ENCODE data around the gene DUS2. TPM values are rescaled to one million over a fixed set of nuclear protein-coding genes. Genes with fewer than 3 reads are reported as not detected.
A peak's percentile ranks its signal among the peaks of the same experiment; 100 is the strongest.
"Not testable (repeated sequence)": the region's sequence is repeated elsewhere in the genome, so short reads cannot be mapped to it uniquely, and the experiment has no call there.

The DUS2 gene
- total and polyA plus RNA-seq, 2 donors: 11.1 to 12.2 TPM

- DNase-seq (ENCODE audit: low read depth in 6 of 9, low spot score in 9 of 9): no peak
- no peaks in the 10 kb centered on the region for H3K27me3 ChIP-seq (ENCODE audit: control insufficient read depth in 2 of 2, insufficient read depth in 1 of 2, low read length in 1 of 2)
- H3K36me3 ChIP-seq (ENCODE audit: control insufficient read depth in 2 of 2, insufficient read depth in 2 of 2, low read length in 1 of 2): peaks cover 3% of the 10 kb centered on the region in 2 donors
- H3K4me1 ChIP-seq (ENCODE audit: control insufficient read depth in 2 of 2, insufficient read depth in 2 of 2, low read length in 2 of 2): peaks cover 14 to 36% of the 10 kb centered on the region in 2 donors
- H3K27ac ChIP-seq (ENCODE audit: low read depth in 1 of 2, low read length in 1 of 2): peak overlapping the region in 1 of 2 donors; percentile 58
- 7% methylated on average over 3 of the region's 3 CpGs for WGBS
- peak overlapping the region; percentile 42 to 49 for H3K4me3 ChIP-seq (ENCODE audit: low read length in 2 of 2)
- no peaks in the 10 kb centered on the region for H3K9me3 ChIP-seq (ENCODE audit: control insufficient read depth in 2 of 2, insufficient read depth in 1 of 2, low read length in 1 of 2)
Measured at GRCh38 chr16:68090533-68090932, 67.4 kb downstream of the DUS2 start.

GRCh38 chr16:68091380-68092261 lies 68.5 kb downstream of the DUS2 start:
- no peaks in the 10 kb centered on the region for H3K27me3 ChIP-seq (ENCODE audit: control insufficient read depth in 2 of 2, insufficient read depth in 1 of 2, low read length in 1 of 2)
- peak overlapping the region; percentile 56 to 58 for H3K27ac ChIP-seq (ENCODE audit: low read depth in 1 of 2, low read length in 1 of 2)
- H3K4me3 ChIP-seq (ENCODE audit: low read length in 2 of 2): peak overlapping the region; percentile 42 to 49
- peaks cover 16 to 44% of the 10 kb centered on the region in 2 donors for H3K4me1 ChIP-seq (ENCODE audit: control insufficient read depth in 2 of 2, insufficient read depth in 2 of 2, low read length in 2 of 2)
- H3K9me3 ChIP-seq (ENCODE audit: control insufficient read depth in 2 of 2, insufficient read depth in 1 of 2, low read length in 1 of 2): no peaks in the 10 kb centered on the region
- WGBS: 96% methylated on average over 5 of the region's 5 CpGs
- peaks cover 3 to 5% of the 10 kb centered on the region in 2 donors for H3K36me3 ChIP-seq (ENCODE audit: control insufficient read depth in 2 of 2, insufficient read depth in 2 of 2, low read length in 1 of 2)
- DNase-seq (ENCODE audit: low read depth in 6 of 9, low spot score in 9 of 9): peak in 1 of 9 donors; percentile 57

DNA sequence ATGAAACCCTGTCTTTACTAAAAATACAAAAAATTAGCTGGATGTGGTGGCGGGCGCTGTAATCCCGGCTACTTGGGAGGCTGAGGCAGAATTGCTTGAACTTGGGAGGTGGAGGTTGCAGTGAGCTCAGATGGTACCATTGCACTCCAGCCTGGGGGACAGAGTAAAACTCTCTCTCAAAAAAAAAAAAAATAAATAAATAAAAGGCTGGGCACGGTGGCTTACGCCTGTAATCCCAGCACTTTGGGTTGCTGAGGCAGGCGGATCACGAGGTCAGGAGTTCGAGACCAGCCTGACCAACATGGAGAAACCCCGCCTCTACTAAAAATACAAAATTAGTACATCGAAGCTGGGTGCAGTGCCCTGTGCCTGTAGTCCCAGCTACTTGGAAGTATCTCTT lies 69.2 kb downstream of the DUS2 start:
- not testable (repeated sequence) for H3K36me3 ChIP-seq (ENCODE audit: control insufficient read depth in 2 of 2, insufficient read depth in 2 of 2, low read length in 1 of 2); H3K9me3 ChIP-seq (ENCODE audit: control insufficient read depth in 2 of 2, insufficient read depth in 1 of 2, low read length in 1 of 2); DNase-seq (ENCODE audit: low read depth in 6 of 9, low spot score in 9 of 9); H3K4me3 ChIP-seq (ENCODE audit: low read length in 2 of 2); H3K27me3 ChIP-seq (ENCODE audit: control insufficient read depth in 2 of 2, insufficient read depth in 1 of 2, low read length in 1 of 2)
- peak overlapping the region in 1 of 2 donors; percentile 58 for H3K27ac ChIP-seq (ENCODE audit: low read depth in 1 of 2, low read length in 1 of 2)
- H3K4me1 ChIP-seq (ENCODE audit: control insufficient read depth in 2 of 2, insufficient read depth in 2 of 2, low read length in 2 of 2): peaks cover 16 to 46% of the 10 kb centered on the region in 2 donors
- WGBS: 96% methylated on average over 10 of the region's 10 CpGs

GRCh38 chr16:68093816-68094613 lies 70.9 kb downstream of the DUS2 start:
- peak overlapping the region in 1 of 2 donors; percentile 35 for H3K27ac ChIP-seq (ENCODE audit: low read depth in 1 of 2, low read length in 1 of 2)
- no peaks in the 10 kb centered on the region for H3K9me3 ChIP-seq (ENCODE audit: control insufficient read depth in 2 of 2, insufficient read depth in 1 of 2, low read length in 1 of 2)
- peak overlapping the region in 1 of 2 donors; percentile 12 for H3K4me3 ChIP-seq (ENCODE audit: low read length in 2 of 2)
- no peaks in the 10 kb centered on the region for H3K27me3 ChIP-seq (ENCODE audit: control insufficient read depth in 2 of 2, insufficient read depth in 1 of 2, low read length in 1 of 2)
- peak in 2 of 9 donors; percentile 45 to 73 for DNase-seq (ENCODE audit: low read depth in 6 of 9, low spot score in 9 of 9)
- H3K4me1 ChIP-seq (ENCODE audit: control insufficient read depth in 2 of 2, insufficient read depth in 2 of 2, low read length in 2 of 2): peaks cover 16 to 46% of the 10 kb centered on the region in 2 donors
- 88% methylated on average over 5 of the region's 5 CpGs for WGBS
- H3K36me3 ChIP-seq (ENCODE audit: control insufficient read depth in 2 of 2, insufficient read depth in 2 of 2, low read length in 1 of 2): peaks cover 3 to 9% of the 10 kb centered on the region in 2 donors

GRCh38 chr16:68094614-68094934 lies 71.5 kb downstream of the DUS2 start:
- Histone ChIP-seq H3K27ac (ENCODE audit: low read depth in 1 of 2, low read length in 1 of 2) (peak overlapping the region in 1 of 2 donors; percentile 35), H3K27me3 (ENCODE audit: control insufficient read depth in 2 of 2, insufficient read depth in 1 of 2, low read length in 1 of 2) (no peaks in the 10 kb centered on the region), H3K4me3 (ENCODE audit: low read length in 2 of 2) (no peak overlapping the region), H3K36me3 (ENCODE audit: control insufficient read depth in 2 of 2, insufficient read depth in 2 of 2, low read length in 1 of 2) (peaks cover 3 to 9% of the 10 kb centered on the region in 2 donors), H3K9me3 (ENCODE audit: control insufficient read depth in 2 of 2, insufficient read depth in 1 of 2, low read length in 1 of 2) (no peaks in the 10 kb centered on the region), H3K4me1 (ENCODE audit: control insufficient read depth in 2 of 2, insufficient read depth in 2 of 2, low read length in 2 of 2) (peaks cover 16 to 47% of the 10 kb centered on the region in 2 donors)
- no peak for DNase-seq (ENCODE audit: low read depth in 6 of 9, low spot score in 9 of 9)
- WGBS: 92% methylated on average over 4 of the region's 4 CpGs

- Histone ChIP-seq H3K4me3 (ENCODE audit: low read length in 2 of 2) (no peak overlapping the region), H3K27ac (ENCODE audit: low read depth in 1 of 2, low read length in 1 of 2) (no peak overlapping the region), H3K4me1 (ENCODE audit: control insufficient read depth in 2 of 2, insufficient read depth in 2 of 2, low read length in 2 of 2) (peaks cover 16 to 53% of the 10 kb centered on the region in 2 donors), H3K9me3 (ENCODE audit: control insufficient read depth in 2 of 2, insufficient read depth in 1 of 2, low read length in 1 of 2) (no peaks in the 10 kb centered on the region), H3K36me3 (ENCODE audit: control insufficient read depth in 2 of 2, insufficient read depth in 2 of 2, low read length in 1 of 2) (peaks cover 3 to 14% of the 10 kb centered on the region in 2 donors), H3K27me3 (ENCODE audit: control insufficient read depth in 2 of 2, insufficient read depth in 1 of 2, low read length in 1 of 2) (no peaks in the 10 kb centered on the region)
- DNase-seq (ENCODE audit: low read depth in 6 of 9, low spot score in 9 of 9): no peak
- WGBS: over 99% methylated on average over 2 of the region's 2 CpGs
Measured at GRCh38 chr16:68096491-68096890, 73.4 kb downstream of the DUS2 start.

- H3K36me3 ChIP-seq (ENCODE audit: control insufficient read depth in 2 of 2, insufficient read depth in 2 of 2, low read length in 1 of 2): peaks cover 3 to 14% of the 10 kb centered on the region in 2 donors
- H3K4me3 ChIP-seq (ENCODE audit: low read length in 2 of 2): no peak overlapping the region
- H3K27ac ChIP-seq (ENCODE audit: low read depth in 1 of 2, low read length in 1 of 2): no peak overlapping the region
- DNase-seq (ENCODE audit: low read depth in 6 of 9, low spot score in 9 of 9): no peak
- peaks cover 10 to 47% of the 10 kb centered on the region in 2 donors for H3K4me1 ChIP-seq (ENCODE audit: control insufficient read depth in 2 of 2, insufficient read depth in 2 of 2, low read length in 2 of 2)
- no peaks in the 10 kb centered on the region for H3K27me3 ChIP-seq (ENCODE audit: control insufficient read depth in 2 of 2, insufficient read depth in 1 of 2, low read length in 1 of 2)
- H3K9me3 ChIP-seq (ENCODE audit: control insufficient read depth in 2 of 2, insufficient read depth in 1 of 2, low read length in 1 of 2): no peaks in the 10 kb centered on the region
Measured at GRCh38 chr16:68097088-68097487, 74.0 kb downstream of the DUS2 start.

- Histone ChIP-seq H3K4me3 (ENCODE audit: low read length in 2 of 2) (no peak overlapping the region), H3K27me3 (ENCODE audit: control insufficient read depth in 2 of 2, insufficient read depth in 1 of 2, low read length in 1 of 2) (no peaks in the 10 kb centered on the region), H3K9me3 (ENCODE audit: control insufficient read depth in 2 of 2, insufficient read depth in 1 of 2, low read length in 1 of 2) (no peaks in the 10 kb centered on the region), H3K36me3 (ENCODE audit: control insufficient read depth in 2 of 2, insufficient read depth in 2 of 2, low read length in 1 of 2) (peaks cover 3 to 19% of the 10 kb centered on the region in 2 donors), H3K4me1 (ENCODE audit: control insufficient read depth in 2 of 2, insufficient read depth in 2 of 2, low read length in 2 of 2) (peaks cover 10 to 40% of the 10 kb centered on the region in 2 donors), H3K27ac (ENCODE audit: low read depth in 1 of 2, low read length in 1 of 2) (no peak overlapping the region)
- no peak for DNase-seq (ENCODE audit: low read depth in 6 of 9, low spot score in 9 of 9)
- WGBS: over 99% methylated on average over 3 of the region's 3 CpGs
Measured at GRCh38 chr16:68097895-68098294, 74.8 kb downstream of the DUS2 start.

- Histone ChIP-seq H3K36me3 (ENCODE audit: control insufficient read depth in 2 of 2, insufficient read depth in 2 of 2, low read length in 1 of 2) (peaks cover under 1 to 19% of the 10 kb centered on the region in 2 donors), H3K4me1 (ENCODE audit: control insufficient read depth in 2 of 2, insufficient read depth in 2 of 2, low read length in 2 of 2) (peaks cover 2 to 30% of the 10 kb centered on the region in 2 donors), H3K27me3 (ENCODE audit: control insufficient read depth in 2 of 2, insufficient read depth in 1 of 2, low read length in 1 of 2) (no peaks in the 10 kb centered on the region), H3K4me3 (ENCODE audit: low read length in 2 of 2) (no peak overlapping the region), H3K9me3 (ENCODE audit: control insufficient read depth in 2 of 2, insufficient read depth in 1 of 2, low read length in 1 of 2) (peaks cover 0 to 9% of the 10 kb centered on the region in 2 donors), H3K27ac (ENCODE audit: low read depth in 1 of 2, low read length in 1 of 2) (peak overlapping the region in 1 of 2 donors; percentile 15)
- 96% methylated on average over 4 of the region's 4 CpGs for WGBS
- DNase-seq (ENCODE audit: low read depth in 6 of 9, low spot score in 9 of 9): no peak
Measured at GRCh38 chr16:68100488-68100887, 77.4 kb downstream of the DUS2 start.
